HG03045 (cell line): ENCODE data around the gene FCGR1A.

ENCODE experiments used
- ATAC-seq: cut with Tn5 transposase; IDR thresholded peaks from one replicate; pipeline ENCODE4 v1.9.1; 2021; ENCODE audit warnings: mild to moderate bottlenecking, moderate library complexity; ENCODE audit not compliant: unreplicated experiment

Gene FCGR1A

DNA sequence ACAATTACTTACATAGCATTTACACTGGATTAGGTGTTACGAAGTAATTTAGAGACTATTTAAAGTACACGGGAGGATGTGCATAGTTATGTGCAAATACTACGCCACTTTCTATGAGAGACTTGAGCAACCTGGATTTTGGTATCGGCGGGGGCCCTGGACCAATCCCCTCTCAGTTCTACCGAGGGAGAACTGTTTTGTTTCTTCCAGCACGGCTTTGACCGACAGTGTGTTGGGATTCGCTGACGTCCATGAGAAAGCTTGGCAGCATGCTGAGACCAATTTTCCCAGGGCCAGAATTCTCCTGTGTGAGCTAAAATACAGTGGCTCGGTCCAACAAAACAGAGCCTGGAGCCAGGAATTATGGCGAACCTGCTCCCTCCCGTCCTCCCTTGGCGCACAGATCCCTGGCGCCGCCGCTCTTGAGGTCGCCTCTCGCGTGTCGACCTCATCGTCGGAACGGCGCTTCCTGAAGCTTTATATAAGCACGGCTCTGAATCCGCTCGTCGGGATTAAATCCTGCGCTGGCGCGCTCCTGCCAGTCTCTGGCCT lies 49.3 kb downstream of the FCGR1A start:
- ATAC-seq, result peak; percentile 4

DNA sequence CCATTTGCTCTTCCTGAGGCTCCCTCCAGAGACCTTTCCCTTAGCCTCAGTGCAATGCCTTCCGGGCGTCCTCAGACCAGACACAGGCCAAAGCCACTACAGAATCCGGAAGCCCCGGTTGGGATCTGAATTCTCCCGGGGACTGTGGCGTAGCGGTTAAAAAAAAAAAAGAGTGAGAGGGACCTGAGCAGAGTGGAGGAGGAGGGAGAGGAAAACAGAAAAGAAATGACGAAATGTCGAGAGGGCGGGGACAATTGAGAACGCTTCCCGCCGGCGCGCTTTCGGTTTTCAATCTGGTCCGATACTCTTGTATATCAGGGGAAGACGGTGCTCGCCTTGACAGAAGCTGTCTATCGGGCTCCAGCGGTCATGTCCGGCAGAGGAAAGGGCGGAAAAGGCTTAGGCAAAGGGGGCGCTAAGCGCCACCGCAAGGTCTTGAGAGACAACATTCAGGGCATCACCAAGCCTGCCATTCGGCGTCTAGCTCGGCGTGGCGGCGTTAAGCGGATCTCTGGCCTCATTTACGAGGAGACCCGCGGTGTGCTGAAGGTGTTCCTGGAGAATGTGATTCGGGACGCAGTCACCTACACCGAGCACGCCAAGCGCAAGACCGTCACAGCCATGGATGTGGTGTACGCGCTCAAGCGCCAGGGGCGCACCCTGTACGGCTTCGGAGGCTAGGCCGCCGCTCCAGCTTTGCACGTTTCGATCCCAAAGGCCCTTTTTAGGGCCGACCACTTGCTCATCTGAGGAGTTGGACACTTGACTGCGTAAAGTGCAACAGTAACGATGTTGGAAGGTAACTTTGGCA lies 50.0 kb downstream of the FCGR1A start:
- peak; percentile 68 for ATAC-seq

DNA sequence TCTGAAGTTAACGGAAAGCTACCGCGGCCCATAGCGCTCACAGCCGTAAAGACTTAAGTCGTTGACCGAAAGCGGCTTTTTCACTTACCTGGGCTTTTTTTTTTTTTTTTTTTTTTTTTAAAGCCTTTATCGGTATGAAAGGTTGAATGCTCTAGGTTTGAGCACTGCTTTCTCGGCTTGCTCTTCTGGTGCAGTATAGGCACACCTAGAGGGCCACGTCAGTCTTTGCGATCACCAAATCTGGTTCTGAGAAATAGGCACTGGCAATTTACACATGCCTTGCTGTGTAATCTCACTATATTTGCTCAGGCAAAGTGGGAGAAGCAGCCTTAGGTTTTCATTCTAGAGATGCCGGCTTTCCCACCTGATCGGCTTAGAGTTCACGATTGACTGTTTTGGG lies 50.6 kb downstream of the FCGR1A start:
- ATAC-seq, result peak; percentile 4

DNA sequence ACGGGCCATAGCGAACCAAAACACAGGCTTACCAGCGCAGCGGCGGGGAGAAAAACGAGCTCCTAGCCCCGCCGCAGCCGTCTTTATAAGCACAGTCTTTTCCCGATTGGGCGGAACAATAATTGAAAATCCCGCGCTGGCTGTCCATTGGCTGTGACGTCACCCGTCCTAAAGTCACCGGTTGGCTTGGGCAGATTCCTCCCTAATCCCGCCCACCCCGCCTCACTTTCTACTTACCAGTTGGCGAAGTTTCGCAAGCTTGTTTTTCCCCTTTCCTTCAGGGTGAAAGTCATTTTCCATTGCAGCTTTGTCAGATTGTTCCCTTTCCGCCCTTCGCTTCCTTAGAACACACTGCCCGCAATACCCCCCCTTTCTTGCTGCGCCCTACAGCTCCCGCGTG lies 58.7 kb downstream of the FCGR1A start:
- peak; percentile 30 for ATAC-seq
